SK-N-SH (cell line): ENCODE results near the gene CFI. TPM values are rescaled to one million over a fixed set of nuclear protein-coding genes. Genes with fewer than 3 reads are reported as not detected.

Experiments
- CTCF ChIA-PET: fragments of 300-600, 350-600 bp; formaldehyde crosslinking; extraction: SDS; loops from one replicate; lab custom pipeline; 2021; lab: Yijun Ruan, JAX
- POLR2A ChIA-PET: fragments of 350-600 bp; sonication (Branson Sonifier 250); formaldehyde crosslinking; extraction: SDS; loops from one replicate; lab custom pipeline; 2020; ENCODE audit warnings: antibody characterized with exemption, inconsistent platforms; lab: Yijun Ruan, JAX
- DNase-seq: peaks from one replicate; pipeline ENCODE4 v3.0.0; 2012
- H2AFZ ChIP-seq: fragments of 200-600 bp; sonication (generic); 2 replicates; pipeline ENCODE4 v1.8.1; 2016; ENCODE audit warnings: antibody characterized with exemption, mild to moderate bottlenecking, low read depth
- H3F3A ChIP-seq: fragments of 200-600 bp; sonication (generic); replicated peaks from 2 replicates; pipeline ENCODE3; 2016; ENCODE audit warnings: antibody characterized with exemption, mild to moderate bottlenecking; ENCODE audit not compliant: insufficient read depth
- H3K27ac ChIP-seq, 2 experiments: fragments of 200-500 bp in 1 of 2; fragments of 200-600 bp in 1 of 2; sonication (Bioruptor generic) in 1 of 2; sonication (generic), shearing (Covaris generic) in 1 of 2; 2 replicates each; pipeline versions ENCODE4 v1.5.1 to v1.6.1; 2014 to 2016; ENCODE audit warnings: low read depth in 2 of 2, inconsistent platforms in 1 of 2, low read length in 1 of 2, mild to moderate bottlenecking in 1 of 2, mixed read lengths in 1 of 2
- H3K27me3 ChIP-seq: fragments of 200-600 bp; sonication (generic), shearing (Covaris generic); 2 replicates; pipeline ENCODE4 v1.6.1; 2016; ENCODE audit warnings: mixed run types; ENCODE audit not compliant: insufficient read depth
- H3K36me3 ChIP-seq, 2 experiments: fragments of 200-500 bp in 1 of 2; fragments of 200-600 bp in 1 of 2; sonication (Bioruptor generic) in 1 of 2; sonication (generic) in 1 of 2; replicated peaks in 1 of 2; 2 replicates each; pipeline versions ENCODE3 to v1.5.1; 2014 to 2016; ENCODE audit warnings: low read length in 1 of 2, mild to moderate bottlenecking in 1 of 2; ENCODE audit not compliant: insufficient read depth in 2 of 2, control insufficient read depth in 1 of 2
- H3K4me1 ChIP-seq, 2 experiments: fragments of 200-500 bp in 1 of 2; fragments of 200-600 bp in 1 of 2; sonication (Bioruptor generic) in 1 of 2; sonication (generic), shearing (Covaris generic) in 1 of 2; 2 replicates each; pipeline versions ENCODE4 v1.5.1 to v1.6.1; 2014 to 2016; ENCODE audit warnings: low read depth in 1 of 2, low read length in 1 of 2, mixed run types in 1 of 2; ENCODE audit not compliant: insufficient read depth in 2 of 2, control insufficient read depth in 1 of 2
- H3K4me2 ChIP-seq: fragments of 200-600 bp; sonication (generic), shearing (Covaris generic); 2 replicates; pipeline ENCODE4 v1.6.1; 2017; ENCODE audit warnings: mixed run types
- H3K4me3 ChIP-seq, 2 experiments: fragments of 200-500 bp in 1 of 2; fragments of 200-600 bp in 1 of 2; sonication (Bioruptor generic) in 1 of 2; sonication (generic), shearing (Covaris generic) in 1 of 2; 2 replicates each; pipeline versions ENCODE4 v1.5.1 to v1.8.1; 2014 to 2016; ENCODE audit warnings: low read depth in 2 of 2, inconsistent platforms in 1 of 2, low read length in 1 of 2, mild to moderate bottlenecking in 1 of 2, mixed read lengths in 1 of 2, moderate library complexity in 1 of 2
- H3K79me2 ChIP-seq: fragments of 200-600 bp; sonication (generic); 2 replicates; pipeline ENCODE4 v1.8.1; 2017; ENCODE audit warnings: mild to moderate bottlenecking; ENCODE audit not compliant: insufficient read depth
- H3K9ac ChIP-seq: fragments of 200-600 bp; sonication (generic); 2 replicates; pipeline ENCODE4 v1.6.1; 2017; ENCODE audit warnings: mixed run types
- H3K9me2 ChIP-seq: fragments of 200-600 bp; sonication (generic); 2 replicates; pipeline ENCODE4 v1.6.1; 2017; ENCODE audit warnings: mixed run types
- H3K9me3 ChIP-seq: fragments of 200-600 bp; sonication (generic); 2 replicates; pipeline ENCODE4 v1.6.1; 2017; ENCODE audit warnings: mixed run types, mild to moderate bottlenecking, moderate library complexity
- H4K20me1 ChIP-seq: fragments of 200-600 bp; sonication (generic); 2 replicates; pipeline ENCODE4 v1.6.1; 2017; ENCODE audit warnings: mild to moderate bottlenecking, mixed run types; ENCODE audit not compliant: insufficient read depth
- CHD2 ChIP-seq: fragments of 150-350 bp; IDR thresholded peaks from 2 replicates; pipeline ENCODE4 v1.6.1; 2018; ENCODE audit warnings: low read length; ENCODE audit not compliant: partially characterized antibody
- CTCF ChIP-seq: fragments of 200-600 bp; sonication (generic); IDR thresholded peaks from 2 replicates; pipeline ENCODE4 v1.6.1; 2017; ENCODE audit warnings: antibody characterized with exemption, mild to moderate bottlenecking, moderate library complexity
- ELF1 ChIP-seq: IDR thresholded peaks from 2 replicates; pipeline ENCODE4 v1.4.0; 2012
- EP300 ChIP-seq, 2 experiments: IDR thresholded peaks; 2 replicates each; pipeline versions ENCODE4 v1.4.0 to v1.6.1; 2012; ENCODE audit warnings: borderline replicate concordance in 1 of 2, low read depth in 1 of 2, low read length in 1 of 2
- EZH2phosphoT487 ChIP-seq: fragments of 200-600 bp; sonication (generic); IDR thresholded peaks from 2 replicates; pipeline ENCODE4 v1.6.1; 2017; ENCODE audit warnings: low read depth, mixed run types, mild to moderate bottlenecking, antibody characterized with exemption, moderate library complexity, borderline replicate concordance
- FOXJ3 ChIP-seq: sonication (generic); formaldehyde crosslinking; IDR thresholded peaks from 2 replicates; pipeline ENCODE4 v1.5.1; 2020; ENCODE audit warnings: mild to moderate bottlenecking, missing genetic modification reagents
- FOXM1 ChIP-seq: IDR thresholded peaks from 2 replicates; pipeline ENCODE4 v1.4.0; 2012; ENCODE audit warnings: low read depth, mild to moderate bottlenecking
- GABPA ChIP-seq: IDR thresholded peaks from 2 replicates; pipeline ENCODE4 v1.4.0; 2012; ENCODE audit warnings: low read depth, mild to moderate bottlenecking
- GATA2 ChIP-seq: sonication (generic); formaldehyde crosslinking; IDR thresholded peaks from 2 replicates; pipeline ENCODE4 v1.5.0; 2020; ENCODE audit warnings: mild to moderate bottlenecking, missing genetic modification reagents
- IRF3 ChIP-seq: fragments of 150-350 bp; IDR thresholded peaks from 2 replicates; pipeline ENCODE4 v1.6.1; 2016; ENCODE audit warnings: mild to moderate bottlenecking, low read depth, low read length
- JUND ChIP-seq: IDR thresholded peaks from 2 replicates; pipeline ENCODE4 v1.4.0; 2012
- MEF2A ChIP-seq: IDR thresholded peaks from 2 replicates; pipeline ENCODE4 v1.4.0; 2012; ENCODE audit warnings: low read depth, borderline replicate concordance
- MXI1 ChIP-seq: IDR thresholded peaks from 2 replicates; pipeline ENCODE4 v1.6.1; 2012; ENCODE audit warnings: mild to moderate bottlenecking, low read depth, low read length, improper control_type of control experiment
- NRF1 ChIP-seq: IDR thresholded peaks from 2 replicates; pipeline ENCODE4 v1.6.1; 2012; ENCODE audit warnings: low read depth, mild to moderate bottlenecking, low read length
- PBX3 ChIP-seq: IDR thresholded peaks from 2 replicates; pipeline ENCODE4; 2012
- POLR2AphosphoS5 ChIP-seq: IDR thresholded peaks from 2 replicates; pipeline ENCODE4 v1.6.1; 2012; ENCODE audit warnings: low read depth, low read length
- RAD21 ChIP-seq: IDR thresholded peaks from 2 replicates; pipeline ENCODE4 v1.6.1; 2012; ENCODE audit warnings: mild to moderate bottlenecking, low read length
- RCOR1 ChIP-seq: fragments of 150-350 bp; IDR thresholded peaks from 2 replicates; pipeline ENCODE4 v1.6.1; 2017; ENCODE audit warnings: antibody characterized with exemption, low read length
- SMC3 ChIP-seq: IDR thresholded peaks from 2 replicates; pipeline ENCODE4 v1.6.1; 2012; ENCODE audit warnings: low read depth, low read length, improper control_type of control experiment
- TAF1 ChIP-seq: IDR thresholded peaks from 2 replicates; pipeline ENCODE4 v1.6.1; 2012; ENCODE audit warnings: low read depth, mild to moderate bottlenecking, low read length, moderate library complexity, borderline replicate concordance
- TEAD4 ChIP-seq: IDR thresholded peaks from 2 replicates; pipeline ENCODE4 v1.4.0; 2012; ENCODE audit warnings: mild to moderate bottlenecking, borderline replicate concordance; ENCODE audit not compliant: insufficient read depth
- YY1 ChIP-seq: IDR thresholded peaks from 2 replicates; pipeline ENCODE4 v1.4.0; 2012; ENCODE audit warnings: low read depth, mild to moderate bottlenecking
- WGBS: methylation state at CpG from one replicate; pipeline ENCODE4 v1.1.6; 2017; ENCODE audit warnings: low lambda C conversion rate; 5-methylcytosine and 5-hydroxymethylcytosine counted together
- polyA plus RNA-seq, 3 experiments: library from polyadenylated mRNA; depleted of rRNA; stranded (reverse); fragments of >200 nt; gene quantifications; 2 replicates each; pipeline ENCODE4 v1.2.3, GENCODE V29; 2012

The CFI gene
- polyA plus RNA-seq, 1 of the 3 experiments (the other 2 are of a cell fraction) = 19.6 TPM

- H3K79me2 ChIP-seq = no peaks in the 10 kb centered on the region
- H3K36me3 ChIP-seq = peaks cover 45 to 52% of the 10 kb centered on the region in 2 experiments
- no peak within 1 kb of the TSS for H3K27ac ChIP-seq
- H3K4me2 ChIP-seq = no peak within 1 kb of the TSS
- H2AFZ ChIP-seq = no peak within 1 kb of the TSS
- no peak for DNase-seq
- no peaks in the 10 kb centered on the region for H3K9me2 ChIP-seq
- no peak for TF ChIP-seq IRF3
- no peak for TF ChIP-seq MXI1
- no peak for TF ChIP-seq PBX3
- no peak for TF ChIP-seq GATA2
- no peak for TF ChIP-seq TAF1
- TF ChIP-seq FOXM1 = no peak
- TF ChIP-seq GABPA = no peak
- CTCF ChIA-PET = interaction anchor here (1.1 to 2.5 kb wide), 5 partner anchors 11 to 405 kb away, joined by 3 to 17 read pairs (median 6); partner anchors contain the start of genes CASP6, GAR1 and SEC24B
- H3K9me3 ChIP-seq = no peaks in the 10 kb centered on the region
- H3F3A ChIP-seq = peaks cover 28% of the 10 kb centered on the region
- H3K27me3 ChIP-seq = no peaks in the 10 kb centered on the region
- no peaks in the 10 kb centered on the region for H4K20me1 ChIP-seq
- WGBS = 93% methylated on average over 2 of the region's 2 CpGs
- no peak within 1 kb of the TSS for H3K4me3 ChIP-seq
- no peak within 1 kb of the TSS for H3K9ac ChIP-seq
- no peaks in the 10 kb centered on the region for H3K4me1 ChIP-seq
- POLR2A ChIA-PET = no interaction called here
Measured at GRCh38 chr4:109827672-109828071, 25.9 kb upstream of the CFI start, which contains the start of gene RRH. TSS of gene RRH (plus strand) at chr4:109827972. CDS start at chr4:109828028, 56 bp downstream.

GRCh38 chr4:109826719-109827118 lies 24.9 kb upstream of the CFI start:
- Histone ChIP-seq H3K79me2 (no peaks in the 10 kb centered on the region), H3K9ac (no peak overlapping the region), H3K36me3 (peaks cover 51 to 60% of the 10 kb centered on the region in 2 experiments), H3K27me3 (no peaks in the 10 kb centered on the region), H3K27ac (no peak overlapping the region), H3K4me1 (no peaks in the 10 kb centered on the region), H2AFZ (no peak overlapping the region), H3F3A (peaks cover 28% of the 10 kb centered on the region), H4K20me1 (no peaks in the 10 kb centered on the region), H3K9me2 (no peaks in the 10 kb centered on the region), H3K4me2 (no peak overlapping the region), H3K4me3 (no peak overlapping the region), H3K9me3 (no peaks in the 10 kb centered on the region)
- ChIA-PET POLR2A (no interaction called here), CTCF (interaction anchor here (0.6 to 2.5 kb wide), 10 partner anchors 9 to 406 kb away, joined by 3 to 17 read pairs (median 6); partner anchors contain the start of genes CASP6, GAR1 and SEC24B)
- DNase-seq = peak; percentile 28
- TF ChIP-seq GABPA (no peak), IRF3 (no peak), JUND (no peak), CTCF (peak; percentile 76), ELF1 (no peak), YY1 (no peak), SMC3 (peak; percentile 28), MXI1 (no peak), NRF1 (no peak), POLR2AphosphoS5 (no peak), MEF2A (no peak), EP300 (IDR thresholded peaks at IDR 0.05; ENCODE audit: borderline replicate concordance in 1 of 2, low read depth in 1 of 2, low read length in 1 of 2) (no peak), RAD21 (peak; percentile 63), FOXJ3 (CRISPR knock-in tag) (no peak), RCOR1 (no peak), EZH2phosphoT487 (no peak), TEAD4 (no peak), CHD2 (no peak), TAF1 (no peak)
